PC-9 (cell line): ENCODE measurements around the gene FOXC1.

Experiments
- CTCF ChIP-seq: fragments of 200-600 bp; sonication (generic); conservative IDR thresholded peaks from 2 replicates; pipeline ENCODE4 v1.6.1; 2017; ENCODE audit warnings: mixed run types, antibody characterized with exemption, mild to moderate bottlenecking, moderate library complexity
- EZH2 ChIP-seq: fragments of 200-600 bp; sonication (generic); IDR thresholded peaks from 2 replicates; pipeline ENCODE4 v1.8.0; 2017; ENCODE audit warnings: antibody characterized with exemption, low read depth

- TF ChIP-seq CTCF (no peak), EZH2 (no peak)
These were observed 2.8 kb upstream of the FOXC1 start for GRCh38 chr6:1606780-1607515.
